Neural cell (in vitro differentiated cells): ENCODE data around the gene PTPN1. TPM values are rescaled to one million over a fixed set of nuclear protein-coding genes. Genes with fewer than 3 reads are reported as not detected.

Experiments
- H2AFZ ChIP-seq: fragments of 200-600, 300-800 bp; sonication (generic), shearing (Covaris generic); 2 replicates; pipeline ENCODE4 v1.6.0; 2014; ENCODE audit warnings: low read depth, mild to moderate bottlenecking, antibody characterized with exemption, low read length, moderate library complexity
- H3F3A ChIP-seq: fragments of 200-600 bp; shearing (Covaris generic); 2 replicates; pipeline ENCODE4 v1.6.1; 2016; ENCODE audit warnings: mild to moderate bottlenecking, moderate library complexity, mixed read lengths, antibody characterized with exemption, low read length; ENCODE audit not compliant: insufficient read depth, poor library complexity, severe bottlenecking
- H3K27ac ChIP-seq: fragments of 200-600, 300-800 bp; sonication (generic), shearing (Covaris generic); 2 replicates; pipeline ENCODE4 v1.5.1; 2014; ENCODE audit warnings: mild to moderate bottlenecking, low read length, moderate library complexity
- H3K27me3 ChIP-seq: fragments of 300-800, 200-600 bp; sonication (generic), shearing (Covaris generic); 2 replicates; pipeline ENCODE4 v1.6.0; 2014; ENCODE audit warnings: mild to moderate bottlenecking, low read depth, low read length, moderate library complexity; ENCODE audit not compliant: insufficient read depth
- H3K36me3 ChIP-seq: fragments of 300-800, 200-600 bp; sonication (generic), shearing (Covaris generic); 2 replicates; pipeline ENCODE4 v1.5.1; 2014; ENCODE audit warnings: mild to moderate bottlenecking, antibody characterized with exemption, low read length, moderate library complexity; ENCODE audit not compliant: insufficient read depth
- H3K4me2 ChIP-seq: fragments of 300-800, 200-600 bp; sonication (generic), shearing (Covaris generic); 2 replicates; pipeline ENCODE4 v1.6.0; 2014; ENCODE audit warnings: mild to moderate bottlenecking, low read length
- H3K4me3 ChIP-seq: fragments of 300-800, 200-600 bp; sonication (generic), shearing (Covaris generic); 2 replicates; pipeline ENCODE4 v1.5.1; 2014; ENCODE audit warnings: mild to moderate bottlenecking, low read length, moderate library complexity
- H3K79me2 ChIP-seq: fragments of 200-600 bp; shearing (Covaris generic); replicated peaks from 2 replicates; pipeline ENCODE4 v1.6.0; 2014; ENCODE audit warnings: mild to moderate bottlenecking, low read length, moderate library complexity; ENCODE audit not compliant: insufficient read depth
- H3K9ac ChIP-seq: fragments of 300-800, 200-600 bp; sonication (generic), shearing (Covaris generic); 2 replicates; pipeline ENCODE4 v1.6.1; 2016; ENCODE audit warnings: mild to moderate bottlenecking, low read length, mixed read lengths
- H3K9me2 ChIP-seq: fragments of 200-600 bp; shearing (Covaris generic); 2 replicates; pipeline ENCODE4 v1.6.1; 2016; ENCODE audit warnings: mild to moderate bottlenecking, low read length, mixed read lengths; ENCODE audit not compliant: insufficient read depth
- H3K9me3 ChIP-seq: fragments of 200-600, 300-800 bp; sonication (generic), shearing (Covaris generic); 2 replicates; pipeline ENCODE4 v1.6.1; 2016; ENCODE audit warnings: mild to moderate bottlenecking, mixed run types, low read length, moderate library complexity, mixed read lengths
- H4K20me1 ChIP-seq: fragments of 200-600 bp; shearing (Covaris generic); 2 replicates; pipeline ENCODE4 v1.6.1; 2016; ENCODE audit warnings: mild to moderate bottlenecking, mixed run types; ENCODE audit not compliant: insufficient read depth
- CTCF ChIP-seq: fragments of 450-650 bp; IDR thresholded peaks from 2 replicates; pipeline ENCODE4 v1.5.1; 2014; ENCODE audit warnings: antibody characterized with exemption, mild to moderate bottlenecking, moderate library complexity; ENCODE audit not compliant: poor library complexity, severe bottlenecking
- EP300 ChIP-seq: fragments of 450-650 bp; conservative IDR thresholded peaks from 2 replicates; pipeline ENCODE4 v1.6.1; 2014; ENCODE audit warnings: antibody characterized with exemption, mild to moderate bottlenecking, moderate library complexity; ENCODE audit not compliant: poor library complexity, severe bottlenecking
- EZH2 ChIP-seq: fragments of 200-600, 300-800 bp; shearing (Covaris generic), sonication (generic); IDR thresholded peaks from 2 replicates; pipeline ENCODE4 v1.6.1; 2014; ENCODE audit warnings: antibody characterized with exemption, low read length, borderline replicate concordance, mild to moderate bottlenecking; ENCODE audit not compliant: insufficient read depth, poor library complexity, severe bottlenecking
- MXI1 ChIP-seq: fragments of 450-650 bp; conservative IDR thresholded peaks from 2 replicates; pipeline ENCODE4 v1.6.1; 2014; ENCODE audit warnings: antibody characterized with exemption, mild to moderate bottlenecking; ENCODE audit not compliant: poor library complexity, severe bottlenecking
- POLR2AphosphoS5 ChIP-seq: IDR thresholded peaks from 2 replicates; pipeline ENCODE4 v1.6.1; 2012
- RAD21 ChIP-seq: fragments of 450-650 bp; conservative IDR thresholded peaks from 2 replicates; pipeline ENCODE4 v1.6.1; 2014; ENCODE audit warnings: antibody characterized with exemption, mild to moderate bottlenecking, moderate library complexity
- REST ChIP-seq: IDR thresholded peaks from 2 replicates; pipeline ENCODE4 v1.6.1; 2012; ENCODE audit warnings: borderline replicate concordance
- SMC3 ChIP-seq: fragments of 450-650 bp; conservative IDR thresholded peaks from 2 replicates; pipeline ENCODE4 v1.6.1; 2014; ENCODE audit warnings: antibody characterized with exemption, mild to moderate bottlenecking, moderate library complexity; ENCODE audit not compliant: poor library complexity
- TAF1 ChIP-seq: IDR thresholded peaks from 2 replicates; pipeline ENCODE4 v1.6.1; 2012; ENCODE audit warnings: low read depth
- polyA plus RNA-seq: library from polyadenylated mRNA; depleted of rRNA; stranded (reverse); fragments of >200 nt; gene quantifications from 2 replicates; pipeline ENCODE4 v1.2.3, GENCODE V29; 2014

PTPN1 gene
- polyA plus RNA-seq, 1 donor from 2014 or later = 48.1 TPM

- H3K9me2 ChIP-seq = no peaks in the 10 kb centered on the region
- no peak overlapping the region for H3K4me3 ChIP-seq
- TF ChIP-seq CTCF = no peak
- TF ChIP-seq EP300 = no peak
- TF ChIP-seq MXI1 = no peak
- TF ChIP-seq REST = no peak
- TF ChIP-seq TAF1 = no peak
- TF ChIP-seq EZH2 = no peak
- no peak for TF ChIP-seq RAD21
- TF ChIP-seq POLR2AphosphoS5 = no peak
- TF ChIP-seq SMC3 = no peak
- H3F3A ChIP-seq = no peaks in the 10 kb centered on the region
- H3K4me2 ChIP-seq = no peak overlapping the region
- H3K9ac ChIP-seq = no peak overlapping the region
- no peaks in the 10 kb centered on the region for H3K36me3 ChIP-seq
- H3K27me3 ChIP-seq = no peaks in the 10 kb centered on the region
- no peaks in the 10 kb centered on the region for H3K9me3 ChIP-seq
- no peak overlapping the region for H3K27ac ChIP-seq
- H2AFZ ChIP-seq = no peak overlapping the region
- no peaks in the 10 kb centered on the region for H3K79me2 ChIP-seq
- H4K20me1 ChIP-seq = no peaks in the 10 kb centered on the region
These were observed 91.6 kb downstream of the PTPN1 start for GRCh38 chr20:50601511-50602431.

GRCh38 chr20:50602432-50603088 is 92.4 kb downstream of the PTPN1 start:
- TF ChIP-seq TAF1 = no peak
- TF ChIP-seq SMC3 = no peak
- TF ChIP-seq EZH2 = no peak
- no peak for TF ChIP-seq REST
- no peak for TF ChIP-seq CTCF
- no peak for TF ChIP-seq POLR2AphosphoS5
- TF ChIP-seq RAD21 = no peak
- TF ChIP-seq EP300 = no peak
- TF ChIP-seq MXI1 = no peak
- Histone ChIP-seq H2AFZ (no peak overlapping the region), H3K79me2 (no peaks in the 10 kb centered on the region), H3K9ac (no peak overlapping the region), H3K9me2 (no peaks in the 10 kb centered on the region), H3K27ac (no peak overlapping the region), H3F3A (no peaks in the 10 kb centered on the region), H3K4me3 (no peak overlapping the region), H3K9me3 (no peaks in the 10 kb centered on the region), H4K20me1 (no peaks in the 10 kb centered on the region), H3K4me2 (no peak overlapping the region), H3K27me3 (no peaks in the 10 kb centered on the region), H3K36me3 (no peaks in the 10 kb centered on the region)
